PC-3 (cell line): Measurements from ENCODE around the gene DNAJB2. TPM values are rescaled to one million over a fixed set of nuclear protein-coding genes. Genes with fewer than 3 reads are reported as not detected.

Experiments
- ATAC-seq: fragments of 200-7000 bp; cut with Tn5 transposase; 2 replicates; pipeline ENCODE4 v1.9.1; 2020; ENCODE audit warnings: mild to moderate bottlenecking, moderate library complexity
- BruUV-seq: library from RNA; stranded (reverse); fragments of 400-500 nt; replicated peaks from 2 replicates; lab custom pipeline; 2021; lab: Mats Ljungman, UMichigan
- CTCF ChIA-PET: fragments of 300-600 bp; sonication (Branson Sonifier 250); formaldehyde crosslinking; loops from one replicate; lab custom pipeline; 2022; ENCODE audit warnings: antibody characterized with exemption; lab: Charles Lee
- POLR2A ChIA-PET: fragments of 300-600 bp; sonication (Branson Sonifier 250); formaldehyde crosslinking; loops from one replicate; lab custom pipeline; 2022; ENCODE audit warnings: antibody characterized with exemption; ENCODE audit not compliant: unreplicated experiment; lab: Charles Lee
- DNase-seq: peaks from one replicate; pipeline ENCODE4 v3.0.0-alpha.2; 2015
- H2AFZ ChIP-seq: fragments of 300-600 bp; sonication (generic); 2 replicates; pipeline ENCODE4 v1.6.0; 2016; ENCODE audit warnings: antibody characterized with exemption, low read length
- H3F3A ChIP-seq: fragments of 300-600 bp; sonication (generic); one replicate; pipeline ENCODE4 v1.6.0; 2017; ENCODE audit warnings: antibody characterized with exemption, low read length, control low read depth, mild to moderate bottlenecking; ENCODE audit not compliant: unreplicated experiment
- H3K27ac ChIP-seq: fragments of 300-600 bp; sonication (generic); 2 replicates; pipeline ENCODE4 v1.5.1; 2016; ENCODE audit warnings: mild to moderate bottlenecking, low read length
- H3K27me3 ChIP-seq: fragments of 300-600 bp; sonication (generic); 2 replicates; pipeline ENCODE4 v1.6.1; 2016; ENCODE audit warnings: low read length, mixed read lengths
- H3K36me3 ChIP-seq: fragments of 300-600 bp; sonication (generic); 2 replicates; pipeline ENCODE4 v1.6.1; 2016; ENCODE audit warnings: low read depth, mixed run types, low read length, mixed read lengths
- H3K4me1 ChIP-seq: fragments of 300-600 bp; sonication (generic); 2 replicates; pipeline ENCODE4 v1.5.1; 2016; ENCODE audit warnings: low read length; ENCODE audit not compliant: insufficient read depth
- H3K4me2 ChIP-seq: fragments of 300-600 bp; sonication (generic); 2 replicates; pipeline ENCODE4 v1.6.0; 2016; ENCODE audit warnings: low read length
- H3K4me3 ChIP-seq: fragments of 300-600 bp; sonication (generic); 2 replicates; pipeline ENCODE4 v1.5.1; 2016; ENCODE audit warnings: mild to moderate bottlenecking, low read length, mixed read lengths
- H3K79me2 ChIP-seq: fragments of 300-600 bp; sonication (generic); 2 replicates; pipeline ENCODE4 v1.6.1; 2017; ENCODE audit warnings: low read length, mixed read lengths
- H3K9ac ChIP-seq: fragments of 300-600 bp; sonication (generic); 2 replicates; pipeline ENCODE4 v1.6.0; 2016; ENCODE audit warnings: mild to moderate bottlenecking, low read length
- H3K9me2 ChIP-seq: fragments of 300-600 bp; sonication (generic); replicated peaks from 2 replicates; pipeline ENCODE4 v1.6.1; 2016; ENCODE audit warnings: mixed run types, low read length, mixed read lengths
- H3K9me3 ChIP-seq: fragments of 300-600 bp; sonication (generic); 2 replicates; pipeline ENCODE4 v1.6.1; 2016; ENCODE audit warnings: low read length, mixed read lengths
- H4K20me1 ChIP-seq: fragments of 300-600 bp; sonication (generic); 2 replicates; pipeline ENCODE4 v1.6.1; 2016; ENCODE audit warnings: low read length, mixed read lengths
- EZH2 ChIP-seq: fragments of 300-600 bp; sonication (generic); IDR thresholded peaks from one replicate; pipeline ENCODE4 v1.6.1; 2017; ENCODE audit warnings: antibody characterized with exemption, mild to moderate bottlenecking, low read length; ENCODE audit not compliant: unreplicated experiment
- EZH2phosphoT487 ChIP-seq: fragments of 300-600 bp; sonication (generic); IDR thresholded peaks from 2 replicates; pipeline ENCODE4 v1.6.1; 2018; ENCODE audit warnings: mild to moderate bottlenecking, antibody characterized with exemption, low read length, borderline replicate concordance
- intact Hi-C: fragments of 100-400 bp; cut with micrococcal nuclease; formaldehyde crosslinking; loops from 2 replicates; pipeline ENCODE4 v1.9.0; 2023
- total RNA-seq: library from RNA; depleted of rRNA; stranded (reverse); fragments of >200 nt; gene quantifications from 2 replicates; pipeline ENCODE4 v1.2.3, GENCODE V29; 2014
- TF ChIP-seq, protein P1 (sequence below): fragments of 300-600 bp; sonication (generic); conservative IDR thresholded peaks from 2 replicates; pipeline ENCODE4 v1.5.1; 2017; ENCODE audit warnings: antibody characterized with exemption, low read depth, mild to moderate bottlenecking, low read length

Gene DNAJB2
- total RNA-seq, 1 experiment from 2014 or later: 62.3 TPM

DNA sequence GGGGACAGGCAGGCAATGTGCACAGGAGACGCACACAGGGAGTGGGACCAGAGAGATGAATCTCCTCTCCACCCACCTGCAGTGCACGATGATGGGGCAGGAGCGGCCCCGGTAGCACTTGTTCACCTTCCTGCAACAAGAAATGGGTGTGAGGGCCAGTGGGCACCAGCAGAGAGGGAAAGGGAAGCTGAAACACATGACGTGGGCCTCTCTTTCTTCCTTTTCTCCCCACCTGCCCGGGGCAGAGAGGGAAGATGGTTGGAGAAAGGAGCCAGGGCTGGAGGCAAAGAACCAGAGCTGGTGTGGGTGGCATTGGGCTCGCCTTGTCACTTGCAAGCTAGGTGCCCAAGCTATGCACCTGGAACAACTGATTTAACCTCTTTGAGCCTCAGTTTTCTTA lies 12.2 kb downstream of the DNAJB2 start:
- H2AFZ ChIP-seq: no peak overlapping the region
- no peaks in the 10 kb centered on the region for H3K36me3 ChIP-seq
- H3K4me3 ChIP-seq: no peak overlapping the region
- intact Hi-C loops: no loop called here
- H3K4me1 ChIP-seq: peaks cover 23% of the 10 kb centered on the region
- no TSS peak for BruUV-seq
- no peaks in the 10 kb centered on the region for H3K9me2 ChIP-seq
- CTCF ChIA-PET: no interaction called here
- no peak overlapping the region for H3K4me2 ChIP-seq
- no peaks in the 10 kb centered on the region for H3K27me3 ChIP-seq
- no peaks in the 10 kb centered on the region for H3K79me2 ChIP-seq
- ATAC-seq: no peak
- H4K20me1 ChIP-seq: no peaks in the 10 kb centered on the region
- H3F3A ChIP-seq: no peaks in the 10 kb centered on the region
- no peak for DNase-seq
- no peak for TF ChIP-seq EZH2phosphoT487
- no peak for TF ChIP-seq EZH2
- TF ChIP-seq, protein P1, sequence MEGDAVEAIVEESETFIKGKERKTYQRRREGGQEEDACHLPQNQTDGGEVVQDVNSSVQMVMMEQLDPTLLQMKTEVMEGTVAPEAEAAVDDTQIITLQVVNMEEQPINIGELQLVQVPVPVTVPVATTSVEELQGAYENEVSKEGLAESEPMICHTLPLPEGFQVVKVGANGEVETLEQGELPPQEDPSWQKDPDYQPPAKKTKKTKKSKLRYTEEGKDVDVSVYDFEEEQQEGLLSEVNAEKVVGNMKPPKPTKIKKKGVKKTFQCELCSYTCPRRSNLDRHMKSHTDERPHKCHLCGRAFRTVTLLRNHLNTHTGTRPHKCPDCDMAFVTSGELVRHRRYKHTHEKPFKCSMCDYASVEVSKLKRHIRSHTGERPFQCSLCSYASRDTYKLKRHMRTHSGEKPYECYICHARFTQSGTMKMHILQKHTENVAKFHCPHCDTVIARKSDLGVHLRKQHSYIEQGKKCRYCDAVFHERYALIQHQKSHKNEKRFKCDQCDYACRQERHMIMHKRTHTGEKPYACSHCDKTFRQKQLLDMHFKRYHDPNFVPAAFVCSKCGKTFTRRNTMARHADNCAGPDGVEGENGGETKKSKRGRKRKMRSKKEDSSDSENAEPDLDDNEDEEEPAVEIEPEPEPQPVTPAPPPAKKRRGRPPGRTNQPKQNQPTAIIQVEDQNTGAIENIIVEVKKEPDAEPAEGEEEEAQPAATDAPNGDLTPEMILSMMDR: no peak
- POLR2A ChIA-PET: no interaction called here
- no peak overlapping the region for H3K27ac ChIP-seq
- no peak overlapping the region for H3K9ac ChIP-seq
- no peaks in the 10 kb centered on the region for H3K9me3 ChIP-seq

DNA sequence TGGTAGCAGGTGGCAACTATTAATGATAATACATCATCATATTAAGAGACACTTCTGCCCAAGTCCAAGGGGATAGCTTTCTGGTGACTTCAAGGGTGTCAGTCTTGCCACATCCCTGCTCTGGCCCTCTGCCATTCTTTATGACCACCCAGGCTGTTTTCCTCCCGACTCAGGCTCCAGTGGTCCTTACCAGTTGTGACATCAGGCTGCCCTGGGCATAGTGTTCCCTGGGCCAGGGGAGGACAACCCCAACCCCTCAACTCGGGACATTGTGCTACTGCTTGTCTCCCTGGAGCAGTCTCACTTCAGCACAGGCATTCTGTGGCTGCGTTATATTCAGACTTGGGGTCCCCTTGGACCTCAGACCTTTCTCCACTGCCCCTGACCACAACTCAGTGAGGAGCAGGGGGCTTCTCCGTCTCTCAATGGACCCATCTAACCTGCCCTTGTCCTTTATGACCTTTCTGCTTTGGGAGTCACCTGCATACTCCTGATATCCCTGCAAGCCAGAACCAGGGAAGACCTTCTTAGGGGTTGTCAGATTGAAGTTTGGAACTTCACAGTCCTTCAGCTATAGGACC lies 12.8 kb downstream of the DNAJB2 start:
- H3K36me3 ChIP-seq: no peaks in the 10 kb centered on the region
- no peak overlapping the region for H3K9ac ChIP-seq
- TF ChIP-seq EZH2phosphoT487 (no peak), EZH2 (no peak)
- TF ChIP-seq, protein P1: no peak
- no peak overlapping the region for H3K27ac ChIP-seq
- no peak for ATAC-seq
- no peaks in the 10 kb centered on the region for H3K9me3 ChIP-seq
- no peaks in the 10 kb centered on the region for H3F3A ChIP-seq
- POLR2A ChIA-PET: no interaction called here
- H2AFZ ChIP-seq: no peak overlapping the region
- DNase-seq: no peak
- H4K20me1 ChIP-seq: no peaks in the 10 kb centered on the region
- no TSS peak for BruUV-seq
- no peaks in the 10 kb centered on the region for H3K9me2 ChIP-seq
- H3K4me1 ChIP-seq: peaks cover 23% of the 10 kb centered on the region
- intact Hi-C loops: no loop called here
- CTCF ChIA-PET: no interaction called here
- H3K4me2 ChIP-seq: no peak overlapping the region
- H3K79me2 ChIP-seq: no peaks in the 10 kb centered on the region
- H3K4me3 ChIP-seq: no peak overlapping the region
- no peaks in the 10 kb centered on the region for H3K27me3 ChIP-seq

DNA sequence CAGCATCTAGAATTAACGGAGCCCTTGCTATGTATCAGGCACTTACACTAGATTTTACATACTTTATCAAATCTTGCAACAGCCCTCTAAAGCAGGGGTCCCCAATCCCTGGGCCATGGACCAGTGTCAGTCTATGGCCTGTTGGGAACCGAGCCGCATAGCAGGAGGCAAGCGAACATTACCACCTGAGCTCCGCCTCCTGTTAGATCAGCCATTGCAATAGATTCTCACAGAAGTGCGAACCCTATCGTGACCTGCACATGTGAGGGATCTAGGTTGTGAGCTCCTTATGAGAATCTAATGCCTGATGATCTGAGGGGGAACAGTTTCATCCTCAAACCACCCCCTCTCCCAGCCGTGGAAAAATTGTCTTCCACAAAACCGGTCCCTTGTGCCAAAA lies 13.4 kb downstream of the DNAJB2 start:
- TF ChIP-seq EZH2phosphoT487: no peak
- no peak for TF ChIP-seq EZH2
- TF ChIP-seq, protein P1: no peak
- H3K9ac ChIP-seq: no peak overlapping the region
- ATAC-seq (no peak), DNase-seq (no peak)
- H4K20me1 ChIP-seq: no peaks in the 10 kb centered on the region
- H3K27ac ChIP-seq: no peak overlapping the region
- intact Hi-C loops: no loop called here
- no peaks in the 10 kb centered on the region for H3K9me3 ChIP-seq
- ChIA-PET CTCF (no interaction called here), POLR2A (no interaction called here)
- no peaks in the 10 kb centered on the region for H3F3A ChIP-seq
- H3K9me2 ChIP-seq: no peaks in the 10 kb centered on the region
- no peak overlapping the region for H3K4me2 ChIP-seq
- H3K79me2 ChIP-seq: no peaks in the 10 kb centered on the region
- H3K4me1 ChIP-seq: peaks cover 23% of the 10 kb centered on the region
- no peaks in the 10 kb centered on the region for H3K36me3 ChIP-seq
- no peak overlapping the region for H2AFZ ChIP-seq
- no TSS peak for BruUV-seq
- H3K4me3 ChIP-seq: no peak overlapping the region
- H3K27me3 ChIP-seq: no peaks in the 10 kb centered on the region
